ENCODE data around the gene HAS3. TPM values are rescaled to one million over a fixed set of nuclear protein-coding genes. Genes with fewer than 3 reads are reported as not detected.

The HAS3 gene
- polyA plus RNA-seq, 1 of the 3 experiments (the other 2 are of a cell fraction), result 38.7 TPM

- no peak for DNase-seq
- peak overlapping the region; percentile 74 for H3K4me2 ChIP-seq
- CTCF ChIA-PET, result interaction anchor here (1.0 to 1.7 kb wide), 8 partner anchors 9 to 601 kb away, joined by 3 to 8 read pairs (median 4); no protein-coding TSS in a partner anchor
- POLR2A ChIA-PET, result interaction anchor here (0.6 kb wide), 1 partner anchor 109 kb away, joined by 3 read pairs; no protein-coding TSS in a partner anchor
- no peaks in the 10 kb centered on the region for H3K27me3 ChIP-seq (ENCODE audit: insufficient read depth)
- no peaks in the 10 kb centered on the region for H3K9me2 ChIP-seq
- H3K36me3 ChIP-seq (replicated peaks in 1 of 2; ENCODE audit: control insufficient read depth in 1 of 2, insufficient read depth in 2 of 2, low read length in 1 of 2), result peaks cover 24 to 41% of the 10 kb centered on the region in 2 experiments
- peak overlapping the region; percentile 3 to 86; a peak in 2 of 4 replicates for H3K27ac ChIP-seq (ENCODE audit: low read depth in 2 of 2, low read length in 1 of 2)
- TF ChIP-seq SIN3A (IDR thresholded peaks at IDR 0.05; ENCODE audit: borderline replicate concordance, low read depth, low read length) (no peak), POLR2AphosphoS5 (IDR thresholded peaks at IDR 0.05; ENCODE audit: low read depth, low read length) (peak; percentile 35; the same call in 1 of the 2 replicates), TCF12 (IDR thresholded peaks at IDR 0.05) (no peak), PBX3 (IDR thresholded peaks at IDR 0.05) (0 out of 2 replicates have a peak, but pooled peaks have one; percentile 3)
- H2AFZ ChIP-seq (ENCODE audit: low read depth), result no peak overlapping the region
- peaks cover 38% of the 10 kb centered on the region for H4K20me1 ChIP-seq (ENCODE audit: insufficient read depth)
- peak overlapping the region; percentile 79 to 88; a peak in 2 of 4 replicates for H3K4me3 ChIP-seq (ENCODE audit: low read depth in 2 of 2, low read length in 1 of 2)
- H3K4me1 ChIP-seq (ENCODE audit: control insufficient read depth in 1 of 2, insufficient read depth in 2 of 2, low read depth in 1 of 2, low read length in 1 of 2), result peaks cover 11 to 14% of the 10 kb centered on the region in 2 experiments; a peak in 3 of 4 replicates
- peaks cover 12% of the 10 kb centered on the region for H3F3A ChIP-seq (replicated peaks; ENCODE audit: insufficient read depth)
- WGBS (ENCODE audit: low lambda C conversion rate), result 77% methylated on average over 6 of the region's 6 CpGs
- H3K9ac ChIP-seq, result 0 out of 2 replicates have a peak overlapping the region, but pooled peaks have one; percentile 5
- no peaks in the 10 kb centered on the region for H3K9me3 ChIP-seq
- H3K79me2 ChIP-seq (ENCODE audit: insufficient read depth), result peaks cover 96% of the 10 kb centered on the region
Measured at GRCh38 chr16:69130461-69130860, 25.0 kb downstream of the HAS3 start.

- Histone ChIP-seq H4K20me1 (ENCODE audit: insufficient read depth) (peaks cover 29% of the 10 kb centered on the region), H3K4me2 (peak overlapping the region; percentile 74), H3K9me2 (no peaks in the 10 kb centered on the region), H3K9ac (peak overlapping the region; percentile 93), H3K4me3 (ENCODE audit: low read depth in 2 of 2, low read length in 1 of 2) (peak overlapping the region; percentile 79 to 88), H3F3A (replicated peaks; ENCODE audit: insufficient read depth) (peaks cover 6% of the 10 kb centered on the region), H3K79me2 (ENCODE audit: insufficient read depth) (peaks cover 96% of the 10 kb centered on the region), H3K4me1 (ENCODE audit: control insufficient read depth in 1 of 2, insufficient read depth in 2 of 2, low read depth in 1 of 2, low read length in 1 of 2) (peaks cover 11 to 14% of the 10 kb centered on the region in 2 experiments; a peak in 3 of 4 replicates), H3K27me3 (ENCODE audit: insufficient read depth) (no peaks in the 10 kb centered on the region), H2AFZ (ENCODE audit: low read depth) (no peak overlapping the region), H3K27ac (ENCODE audit: low read depth in 2 of 2, low read length in 1 of 2) (peak overlapping the region; percentile 86 to 97), H3K9me3 (no peaks in the 10 kb centered on the region), H3K36me3 (replicated peaks in 1 of 2; ENCODE audit: control insufficient read depth in 1 of 2, insufficient read depth in 2 of 2, low read length in 1 of 2) (peaks cover 20 to 34% of the 10 kb centered on the region in 2 experiments)
- no peak for TF ChIP-seq ZBTB33 (IDR thresholded peaks at IDR 0.05; ENCODE audit: borderline replicate concordance, low read depth)
- TF ChIP-seq ELF1 (IDR thresholded peaks at IDR 0.05), result 0 out of 2 replicates have a peak, but pooled peaks have one; percentile 1
- no peak for TF ChIP-seq RXRA (IDR thresholded peaks at IDR 0.05; ENCODE audit: borderline replicate concordance, low read depth)
- TF ChIP-seq MEF2A (IDR thresholded peaks at IDR 0.05; ENCODE audit: borderline replicate concordance, low read depth), result no peak
- TF ChIP-seq CHD2 (IDR thresholded peaks at IDR 0.05; ENCODE audit: low read length, partially characterized antibody), result no peak
- TF ChIP-seq GATA2 (CRISPR knock-in tag; IDR thresholded peaks at IDR 0.05), result no peak
- TF ChIP-seq FOXM1 (IDR thresholded peaks at IDR 0.05; ENCODE audit: low read depth), result no peak
- no peak for TF ChIP-seq YY1 (IDR thresholded peaks at IDR 0.05; ENCODE audit: low read depth)
- TF ChIP-seq MAX (IDR thresholded peaks at IDR 0.05; ENCODE audit: low read depth), result no peak
- TF ChIP-seq MXI1 (IDR thresholded peaks at IDR 0.05; ENCODE audit: low read depth, low read length), result peak; percentile 9; the same call in 1 of the 2 replicates
- TF ChIP-seq SIN3A (IDR thresholded peaks at IDR 0.05; ENCODE audit: borderline replicate concordance, low read depth, low read length), result no peak
- no peak for TF ChIP-seq EZH2phosphoT487 (IDR thresholded peaks at IDR 0.05; ENCODE audit: borderline replicate concordance, low read depth)
- TF ChIP-seq REST (IDR thresholded peaks at IDR 0.05; ENCODE audit: low read depth, low read length), result no peak
- no peak for TF ChIP-seq GABPA (IDR thresholded peaks at IDR 0.05; ENCODE audit: low read depth)
- no peak for TF ChIP-seq FOXJ3 (CRISPR knock-in tag; IDR thresholded peaks at IDR 0.05)
- peak; percentile 76 for DNase-seq
- WGBS (ENCODE audit: low lambda C conversion rate), result 1% methylated on average over 15 of the region's 15 CpGs
- ChIA-PET CTCF (no interaction called here), POLR2A (interaction anchor here (0.5 to 0.6 kb wide), 2 partner anchors 86 to 231 kb away, joined by 3 read pairs; no protein-coding TSS in a partner anchor)
Measured at GRCh38 chr16:69131167-69131838, 25.9 kb downstream of the HAS3 start.
